Measurements from ENCODE around the gene PDLIM4.

GRCh38 chr5:132302413-132302812, 44.9 kb downstream of the PDLIM4 start:
- TF ChIP-seq CTCF (IDR thresholded peaks at IDR 0.05) (no peak), POLR2A (IDR thresholded peaks at IDR 0.05) (no peak)

Data from testis (tissue), 2 donors.